Stimulated activated naive CD8-positive, alpha-beta T cell treated with anti-CD3 and anti-CD28 coated beads, Interleukin-15, Interleukin-2, amounts not matched to agents 100 U/mL and 50 U/mL, for 24 hours (primary cell): ENCODE data around the gene DIRAS2.

Experiments
- ATAC-seq: fragments of 150-1000 bp; cut with Tn5 transposase; one replicate; pipeline ENCODE4 v1.10.0; 2021
- DNase-seq: peaks from one replicate; pipeline ENCODE4 v3.0.0; 2021

DIRAS2 gene

GRCh38 chr9:90611568-90611967 is 31.1 kb downstream of the DIRAS2 start:
- DNase-seq: no peak
- no peak for ATAC-seq

- DNase-seq (no peak), ATAC-seq (no peak)
Measured at GRCh38 chr9:90611121-90611520, 31.5 kb downstream of the DIRAS2 start.

- DNase-seq (no peak), ATAC-seq (no peak)
Measured at GRCh38 chr9:90607701-90608516, 34.7 kb downstream of the DIRAS2 start.

- ATAC-seq (no peak), DNase-seq (no peak)
Measured at GRCh38 chr9:90600029-90600428, 42.6 kb downstream of the DIRAS2 start.

GRCh38 chr9:90598191-90598590 is 44.4 kb downstream of the DIRAS2 start:
- DNase-seq (no peak), ATAC-seq (no peak)

- no peak for DNase-seq
- no peak for ATAC-seq
Measured at GRCh38 chr9:90593646-90594045, 49.0 kb downstream of the DIRAS2 start.

GRCh38 chr9:90580576-90580975 is 62.0 kb downstream of the DIRAS2 start:
- ATAC-seq: no peak
- DNase-seq: no peak

- no peak for DNase-seq
- ATAC-seq: no peak
Measured at GRCh38 chr9:90579181-90579580, 63.4 kb downstream of the DIRAS2 start.

GRCh38 chr9:90578126-90578815 is 64.4 kb downstream of the DIRAS2 start:
- DNase-seq: no peak
- ATAC-seq: no peak

GRCh38 chr9:90569511-90569910 is 73.1 kb downstream of the DIRAS2 start:
- ATAC-seq: no peak
- no peak for DNase-seq

GRCh38 chr9:90568667-90569066 is 74.0 kb downstream of the DIRAS2 start:
- no peak for DNase-seq
- ATAC-seq: no peak

- DNase-seq (no peak), ATAC-seq (no peak)
Measured at GRCh38 chr9:90562229-90562628, 80.4 kb downstream of the DIRAS2 start.
